SIG-M5 treated with dmso at 0.1 percent for 504 hours (cell line): ENCODE data around the gene PPP1R14C.

Source experiments
- DNase-seq: peaks from one replicate; lab custom pipeline; 2025; ENCODE audit not compliant: unreplicated experiment; lab: John Stamatoyannopoulos, UW

The PPP1R14C gene

DNA sequence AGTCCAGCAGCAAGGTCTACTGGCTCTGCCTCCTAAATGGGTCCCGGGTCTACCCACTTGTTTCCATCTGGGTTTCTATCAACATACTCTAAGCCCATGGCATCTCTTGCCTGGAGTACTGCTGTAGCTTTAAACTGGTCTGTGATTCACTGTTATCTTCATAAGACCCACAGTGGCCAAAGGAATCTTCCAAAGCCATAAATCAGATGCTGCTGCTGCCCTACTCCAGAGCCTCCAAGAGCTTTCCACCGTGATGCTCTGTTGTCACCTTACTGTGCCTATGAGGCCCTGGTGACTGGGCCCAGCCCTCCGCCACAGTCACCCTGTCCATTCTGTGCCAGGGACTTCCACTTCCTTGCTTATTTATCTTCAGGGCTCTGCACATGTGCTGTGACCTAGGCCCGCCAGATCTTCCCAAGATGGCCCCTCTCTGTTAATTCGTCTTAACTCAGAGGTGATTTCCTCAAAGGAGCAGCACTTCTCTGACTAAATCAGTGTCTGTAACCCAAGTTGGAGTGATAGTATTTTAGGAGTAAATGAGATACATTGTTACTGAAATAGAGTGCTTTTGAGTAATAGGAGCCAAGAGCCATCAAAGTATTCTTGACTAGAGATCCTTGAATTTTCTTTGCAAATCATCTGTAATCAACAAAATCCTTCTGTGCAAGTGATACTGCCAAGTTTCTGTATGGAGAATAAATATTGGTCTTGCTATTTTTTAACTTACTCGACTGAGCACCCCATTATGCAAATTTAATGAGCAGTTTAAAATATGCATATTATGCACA, 102.5 kb downstream of the PPP1R14C start:
- no peak for DNase-seq

DNA sequence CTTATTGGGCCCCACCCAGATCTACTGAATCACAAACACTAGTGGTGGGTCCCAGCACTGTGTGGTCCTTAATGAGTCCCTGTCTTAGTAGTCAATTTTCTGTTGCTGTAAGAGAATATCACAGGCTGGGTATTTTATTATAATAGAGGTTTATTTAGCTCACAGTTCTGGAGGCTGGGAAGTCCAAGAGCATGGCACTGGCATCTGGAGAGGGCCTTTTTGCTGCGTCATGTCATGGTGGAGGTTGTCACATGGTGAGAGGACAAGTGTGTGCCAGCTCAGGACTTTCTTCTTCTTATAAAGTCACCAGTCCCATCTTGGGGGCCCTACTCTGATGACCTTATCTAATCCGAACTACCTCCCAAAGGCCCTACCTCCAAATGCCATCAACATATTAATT, 105.0 kb downstream of the PPP1R14C start:
- DNase-seq = no peak

DNA sequence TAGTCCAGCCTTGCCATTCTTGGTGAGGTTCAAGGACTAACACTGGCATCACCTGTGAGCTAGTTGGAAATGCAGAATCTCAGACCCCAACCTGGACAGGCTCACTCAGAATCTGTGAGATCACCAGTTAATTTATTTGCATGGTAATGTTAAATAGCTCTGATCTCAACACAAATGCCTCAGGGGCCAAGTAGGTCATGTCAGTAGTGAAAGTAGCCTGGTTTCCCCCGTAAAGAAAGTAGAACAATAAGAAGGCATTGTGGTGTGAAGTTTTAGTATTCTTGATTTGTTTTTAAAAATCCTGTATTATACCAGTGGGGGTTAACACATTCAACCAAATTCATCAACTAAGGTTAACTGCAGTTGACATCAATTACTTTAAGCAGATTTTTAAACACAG, 105.5 kb downstream of the PPP1R14C start:
- no peak for DNase-seq

DNA sequence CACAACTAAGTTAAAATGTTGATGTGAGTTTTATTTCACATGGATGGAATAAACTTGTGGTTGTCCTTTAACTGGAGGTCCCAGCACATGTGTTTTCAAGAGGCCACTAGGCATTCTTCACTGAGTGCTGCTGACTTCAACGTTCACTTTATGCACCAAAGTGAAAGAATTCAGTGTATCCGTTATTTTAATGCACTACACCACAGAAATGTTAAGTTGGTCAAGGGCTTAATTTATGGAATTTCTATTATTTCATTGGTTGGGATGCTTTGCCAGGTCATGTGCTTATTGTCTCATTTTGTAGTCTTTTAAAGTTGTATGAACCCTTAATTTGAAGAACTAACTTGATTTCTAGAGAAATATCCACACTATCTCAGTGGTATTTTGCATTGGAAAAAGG, 106.4 kb downstream of the PPP1R14C start:
- DNase-seq = no peak

DNA sequence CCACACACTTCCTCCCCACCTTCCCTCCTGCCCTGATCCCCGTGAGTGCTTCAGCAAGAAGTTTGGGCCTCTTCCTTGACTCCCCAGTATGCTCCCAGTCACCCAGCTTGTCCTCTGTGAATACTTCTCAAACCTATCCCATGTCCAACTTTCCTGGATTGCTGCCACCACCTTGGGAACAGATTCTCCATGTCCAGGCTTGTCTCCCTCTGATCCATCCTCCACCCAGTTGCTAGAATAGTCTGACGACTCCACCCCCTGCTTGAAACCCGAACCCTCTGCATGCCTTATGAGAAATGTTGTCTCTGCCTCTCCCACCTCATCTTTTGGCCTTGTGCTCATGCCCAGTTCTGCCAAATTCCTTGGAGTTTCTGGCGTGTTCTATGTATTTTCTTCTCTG, 108.0 kb downstream of the PPP1R14C start:
- no peak for DNase-seq

DNA sequence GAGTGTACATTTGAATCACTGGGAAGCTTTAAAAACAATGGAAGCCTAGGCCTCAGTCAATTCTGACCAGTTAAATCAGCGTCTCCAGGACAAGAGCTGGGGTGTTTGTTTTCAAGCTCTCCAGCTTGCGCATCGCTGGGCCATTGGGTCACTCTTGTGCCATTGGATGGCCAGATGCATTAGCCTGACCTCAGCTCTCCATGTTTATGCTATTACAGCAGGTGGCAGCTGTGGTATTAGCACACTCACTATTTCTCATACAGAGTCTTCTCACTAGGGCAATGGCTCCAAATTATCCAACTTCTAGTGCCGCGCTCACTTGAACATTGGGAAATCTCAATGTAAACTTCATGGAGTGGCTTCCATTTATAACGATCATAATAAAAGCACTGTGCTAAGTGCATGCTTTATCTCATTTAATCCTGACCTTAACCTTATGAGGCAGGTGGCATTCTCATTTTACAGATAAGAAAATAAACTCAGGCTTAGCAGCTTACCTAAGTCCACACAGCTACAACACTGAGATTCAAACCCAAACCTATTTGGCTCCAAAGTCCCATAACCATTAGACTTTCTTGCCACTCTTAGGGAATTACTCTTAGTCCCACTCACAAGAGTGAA, 108.8 kb downstream of the PPP1R14C start:
- no peak for DNase-seq

DNA sequence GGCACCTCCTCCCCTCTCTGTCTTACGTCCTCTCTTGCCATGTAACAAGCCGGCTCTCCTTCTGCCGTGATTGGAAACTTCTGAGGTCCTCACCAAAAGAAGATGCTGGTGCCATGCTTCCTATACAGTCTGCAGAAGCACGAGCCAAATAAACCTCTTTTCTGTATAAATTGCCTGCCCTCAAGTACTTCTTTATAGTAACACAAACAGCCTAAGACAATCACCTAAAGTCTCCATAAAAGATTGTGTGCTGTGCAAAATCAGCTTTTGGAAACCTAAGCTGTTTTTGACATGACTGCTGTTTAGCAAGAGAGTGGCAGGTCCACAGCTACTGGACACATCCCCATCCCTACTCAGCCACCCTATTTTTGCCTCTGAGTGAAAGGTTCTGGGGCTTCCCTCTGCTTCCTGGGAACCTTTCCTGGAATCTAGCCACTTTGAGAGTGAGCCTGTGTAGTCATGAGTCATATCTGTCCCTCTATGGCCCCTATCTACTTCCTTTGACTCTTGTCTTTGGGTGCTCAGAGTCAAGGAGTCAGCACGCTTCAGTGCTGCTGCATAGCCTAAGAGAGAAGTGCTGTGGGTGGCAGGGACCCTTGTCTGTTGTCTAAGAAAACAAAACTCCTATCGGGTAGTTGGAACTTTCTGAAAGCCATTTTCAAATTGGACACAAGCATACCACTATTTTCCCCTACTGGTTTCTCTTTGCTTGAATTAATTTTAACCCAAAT, 110.0 kb downstream of the PPP1R14C start:
- DNase-seq = no peak

DNA sequence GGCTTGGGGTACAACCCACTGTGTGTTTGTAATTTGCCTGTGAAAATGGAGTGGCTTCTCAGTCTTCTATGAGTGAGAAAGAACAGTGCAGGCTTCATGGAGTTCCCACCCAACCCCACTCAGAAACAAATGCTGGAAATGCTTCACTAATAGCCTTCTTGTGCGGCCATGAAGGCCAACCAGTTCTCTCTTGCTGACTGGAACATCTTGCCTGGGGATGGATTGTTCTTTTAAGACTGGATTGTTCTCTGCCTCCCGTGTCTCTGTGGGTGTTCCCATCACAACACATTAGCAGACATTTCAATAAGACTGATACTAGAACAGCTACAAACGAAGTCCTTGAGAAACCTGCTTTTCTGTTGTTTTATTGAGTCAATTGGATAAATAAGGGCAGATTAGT, 110.6 kb downstream of the PPP1R14C start:
- DNase-seq = no peak

DNA sequence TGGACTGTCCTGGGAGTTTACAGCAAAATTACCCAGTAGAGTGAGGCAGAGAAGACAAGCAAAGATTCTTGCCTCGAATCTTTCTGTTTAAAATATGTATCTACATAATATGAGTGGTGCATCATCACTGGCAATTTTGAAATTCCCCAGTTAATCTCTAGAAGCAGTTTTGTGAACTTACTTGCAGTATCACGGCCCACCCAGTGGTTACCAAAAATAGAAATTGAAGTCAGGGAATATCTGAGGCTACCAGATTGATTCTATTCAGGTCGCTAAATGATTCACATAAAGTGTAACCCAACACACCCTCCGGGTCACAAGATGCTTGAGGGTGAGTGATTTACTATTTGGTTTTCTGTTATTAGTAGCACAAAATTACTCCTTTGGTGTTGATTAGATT, 111.9 kb downstream of the PPP1R14C start:
- DNase-seq = no peak

DNA sequence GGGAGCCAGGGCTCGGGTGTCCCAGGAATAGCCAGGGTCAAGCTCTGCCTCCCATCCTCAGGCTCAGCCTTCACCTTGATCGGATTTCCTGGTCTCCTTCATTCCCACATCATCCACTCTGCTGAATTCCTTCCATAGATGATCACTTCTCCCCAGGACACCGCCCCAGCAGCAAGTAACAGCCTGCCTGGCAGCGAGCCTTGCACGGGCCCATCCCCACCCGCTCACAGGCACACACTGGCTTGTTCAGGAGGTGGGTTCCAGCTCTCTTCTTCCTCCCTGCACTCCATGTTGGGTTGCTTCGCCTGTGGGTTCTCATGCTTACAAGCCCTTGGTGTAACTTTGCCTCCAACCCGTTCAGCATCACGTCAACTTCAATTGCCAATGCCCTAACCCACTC, 113.0 kb downstream of the PPP1R14C start:
- no peak for DNase-seq

DNA sequence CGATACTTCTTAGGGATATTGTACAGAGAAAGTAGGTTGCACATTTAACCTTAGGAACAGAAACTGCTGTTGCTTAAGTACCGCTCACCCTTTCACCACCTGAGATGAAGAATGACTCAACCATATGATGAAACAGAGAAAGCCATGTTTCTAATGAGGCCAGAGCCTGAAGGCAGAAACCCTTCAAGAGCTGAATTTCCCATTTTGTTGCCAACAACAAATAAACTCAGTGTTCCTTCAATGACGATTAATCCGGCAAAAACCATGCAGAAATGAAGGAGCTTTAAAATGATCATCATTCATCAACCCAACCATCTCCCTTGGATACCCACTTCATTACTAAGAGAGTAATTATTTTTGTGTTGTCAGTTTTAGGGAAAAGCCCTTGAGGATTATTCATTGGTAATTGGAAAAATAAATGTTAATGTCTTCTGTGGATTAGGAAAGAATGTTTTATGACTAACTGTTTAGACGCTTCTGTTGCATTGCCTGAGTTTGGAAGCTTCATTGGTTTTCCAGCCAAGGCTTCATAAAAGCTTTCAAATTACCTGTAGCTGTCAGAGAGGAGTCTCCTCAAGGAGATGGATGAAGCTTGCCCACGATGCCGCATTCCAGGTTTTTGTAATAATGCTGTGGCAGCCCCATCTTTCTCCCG, 113.9 kb downstream of the PPP1R14C start:
- peak; percentile 56 for DNase-seq

DNA sequence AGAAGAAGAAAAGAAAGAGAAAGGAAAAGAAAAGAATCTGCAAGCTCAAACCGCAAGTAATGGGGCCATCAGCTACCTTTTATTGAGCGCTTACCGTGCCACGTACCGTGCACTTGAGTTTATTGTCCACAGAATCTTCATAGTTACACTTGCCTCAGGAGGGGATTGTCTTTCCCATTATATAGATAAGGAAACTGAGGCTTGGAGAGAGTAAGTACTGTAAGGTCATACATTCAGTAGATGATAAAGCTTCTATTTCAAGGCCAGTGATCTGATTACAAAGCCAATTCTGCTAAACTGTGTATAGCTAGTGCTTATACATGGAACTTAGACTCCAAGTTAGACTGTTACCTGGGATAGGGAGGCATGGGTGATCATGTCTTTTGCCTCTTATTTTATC, 115.5 kb downstream of the PPP1R14C start:
- no peak for DNase-seq

DNA sequence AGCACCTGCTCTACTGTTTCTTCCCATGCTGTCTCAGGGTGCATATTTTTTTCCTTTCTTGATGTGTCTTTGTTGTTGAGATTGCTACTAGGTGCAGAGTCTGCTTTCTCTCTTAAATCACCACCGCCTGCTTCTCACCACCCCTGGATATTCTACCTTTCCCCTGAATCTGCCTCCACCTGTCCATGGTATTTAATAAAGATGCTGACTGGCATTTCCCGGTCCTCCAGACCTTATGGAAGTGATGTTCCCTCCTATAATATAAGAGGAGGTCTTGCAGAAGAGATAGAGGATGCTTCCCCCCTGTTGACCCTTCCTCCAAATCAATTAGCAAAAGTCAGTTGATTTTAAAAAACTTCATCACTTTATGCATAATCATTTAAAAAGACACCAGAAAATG, 118.1 kb downstream of the PPP1R14C start:
- no peak for DNase-seq

DNA sequence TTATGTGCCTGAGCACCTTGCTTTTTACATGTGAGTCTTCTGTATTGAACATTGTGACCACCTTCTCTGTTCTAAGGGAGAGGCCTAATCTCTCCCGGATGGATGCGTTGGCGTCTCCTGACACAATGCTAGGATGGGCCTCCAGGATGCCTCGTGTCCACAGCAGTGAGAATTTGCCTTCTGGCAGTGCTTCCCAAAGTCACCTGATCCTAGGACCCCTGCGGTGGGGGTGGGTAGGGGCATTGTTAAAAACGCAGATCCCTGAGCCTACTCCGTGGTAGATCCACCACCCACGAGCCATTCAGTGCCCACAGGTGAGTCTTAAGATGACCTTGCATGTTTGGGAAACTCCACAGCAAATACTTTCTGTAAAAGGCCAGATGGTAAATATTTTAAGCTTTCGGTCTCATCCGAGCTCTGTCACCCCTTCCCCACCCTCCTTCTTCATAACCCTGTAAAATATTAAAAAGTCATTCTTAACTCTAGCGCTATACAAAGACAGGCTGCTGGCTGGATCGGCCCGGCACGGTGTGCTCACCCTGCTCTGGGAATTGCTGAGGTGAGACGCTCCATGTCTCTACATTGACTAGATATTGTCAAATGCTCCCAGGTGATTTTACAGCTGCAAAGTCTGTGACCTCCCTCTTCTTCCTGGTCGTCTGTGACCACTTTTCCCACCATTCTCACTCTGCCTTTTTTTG, 119.3 kb downstream of the PPP1R14C start:
- DNase-seq = no peak

DNA sequence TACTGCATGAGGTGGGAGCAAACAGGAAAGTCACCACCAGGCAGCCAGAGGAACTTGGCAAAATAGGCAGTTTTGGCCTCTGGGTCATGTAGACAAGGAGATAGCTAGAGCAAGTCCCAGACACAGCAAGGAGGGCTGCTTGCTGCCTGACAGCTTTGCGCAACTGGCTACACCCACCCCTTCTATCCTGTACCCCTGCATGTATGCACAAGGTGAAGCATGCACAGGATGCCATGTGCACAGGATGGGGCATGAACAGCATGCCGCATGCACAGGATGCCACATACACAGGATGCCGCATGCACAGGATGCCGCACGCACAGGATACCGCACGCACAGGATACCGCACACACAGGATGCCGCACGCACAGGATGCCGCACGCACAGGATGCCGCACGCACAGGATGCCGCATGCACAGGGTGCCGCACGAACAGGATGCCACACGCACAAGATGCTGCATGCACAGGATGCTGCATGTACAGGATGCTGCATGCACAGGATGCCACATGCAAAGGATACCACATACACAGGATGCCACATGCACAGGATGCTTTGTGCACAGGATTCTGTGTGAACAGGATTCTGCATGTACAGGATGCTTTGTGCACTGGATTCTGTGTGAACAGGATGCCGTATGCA, 121.0 kb downstream of the PPP1R14C start:
- DNase-seq = no peak

DNA sequence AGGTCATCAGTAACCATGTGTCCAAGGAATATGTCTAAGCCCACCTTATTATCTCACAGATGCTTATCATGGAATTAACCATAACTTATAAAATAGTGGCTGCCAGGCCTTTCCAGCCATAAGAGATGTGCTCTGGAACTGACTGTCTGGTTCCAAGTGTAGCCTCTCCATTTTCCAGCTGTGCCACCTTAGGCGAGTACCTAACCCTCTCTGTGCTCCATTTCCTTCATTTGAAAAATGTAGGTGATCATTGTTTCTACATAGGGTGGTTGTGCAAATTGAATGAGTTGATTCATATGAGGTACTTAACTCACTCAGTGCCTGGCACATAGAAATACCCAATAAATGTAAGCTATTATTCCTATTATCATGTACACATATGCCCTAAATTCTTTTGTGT, 123.5 kb downstream of the PPP1R14C start:
- no peak for DNase-seq

DNA sequence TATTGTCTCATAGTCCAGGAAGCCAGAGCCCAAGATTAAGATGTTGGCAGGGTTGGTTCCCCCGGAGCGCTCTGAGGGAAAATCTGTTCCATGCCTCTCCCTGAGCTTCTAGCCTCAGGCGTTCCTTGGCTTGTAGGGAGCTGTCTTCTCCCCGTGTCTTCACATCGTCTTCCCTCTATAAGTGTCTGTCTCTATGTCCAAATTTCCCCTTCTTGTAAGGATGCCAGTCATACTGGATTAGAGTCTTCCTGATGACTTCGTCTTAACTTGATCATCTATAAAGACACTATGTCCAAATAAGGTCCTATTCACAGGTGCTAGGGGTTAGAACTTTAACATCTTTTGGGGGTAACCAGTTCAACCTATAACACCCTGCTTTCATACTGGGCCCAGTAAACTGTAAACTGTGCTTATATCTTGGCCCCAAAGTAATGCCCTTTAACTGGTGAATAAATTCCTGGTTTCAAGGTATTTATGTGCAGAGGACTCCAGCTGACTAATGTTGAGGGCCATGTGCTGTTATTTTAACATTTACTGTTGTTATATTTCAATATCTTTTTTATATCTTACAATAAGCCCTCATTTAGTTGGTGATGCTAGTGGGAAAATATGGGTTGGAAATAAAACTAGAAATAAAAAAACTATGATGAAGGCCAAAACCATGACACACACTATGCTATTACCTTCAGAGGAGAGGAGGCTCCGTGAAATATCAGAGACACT, 124.3 kb downstream of the PPP1R14C start:
- DNase-seq = no peak

DNA sequence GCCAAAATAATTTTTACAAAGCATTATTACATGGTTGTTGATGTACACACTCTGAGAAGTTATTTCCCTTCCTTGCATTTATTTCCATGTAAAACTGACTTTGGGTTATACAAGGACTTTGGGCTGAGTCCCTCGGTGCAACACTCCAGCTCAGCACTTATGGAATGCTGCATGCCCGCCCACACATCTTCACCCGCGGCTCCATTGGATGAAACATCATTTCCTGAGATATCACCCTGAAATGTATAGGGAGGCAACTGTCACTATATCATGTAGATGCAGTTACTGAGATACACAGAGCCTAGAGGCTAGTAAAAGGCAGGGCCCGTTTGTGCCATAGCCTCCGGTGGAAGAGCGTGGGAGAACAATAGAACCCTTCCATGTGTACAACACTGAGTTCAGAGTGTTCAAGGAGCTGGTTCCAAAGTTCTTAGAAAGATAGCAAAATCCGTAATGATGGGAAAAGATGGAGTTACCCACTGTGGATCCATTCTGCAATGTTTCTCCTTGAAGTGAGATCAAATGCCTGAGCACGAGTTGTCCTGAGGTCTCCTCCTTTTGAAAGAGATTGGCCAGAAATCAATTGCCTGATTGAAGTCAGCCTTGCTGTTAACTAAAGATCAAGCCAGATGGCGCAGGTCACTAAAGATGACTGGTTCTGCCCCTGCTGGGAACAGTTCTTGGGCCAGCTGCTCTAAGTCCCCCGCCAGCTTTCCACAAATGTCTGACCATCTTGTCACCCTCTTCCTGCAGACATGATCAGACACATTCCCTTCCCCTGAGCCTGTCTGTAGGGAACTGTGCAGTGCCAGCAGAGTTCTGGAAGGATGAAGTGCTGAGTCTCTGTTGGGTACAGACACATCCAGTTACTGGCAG, 125.1 kb downstream of the PPP1R14C start:
- DNase-seq = no peak
